GM13976 (cell line): Measurements from ENCODE around the gene FAM120A.

Source experiments
- DNase-seq: peaks from one replicate; pipeline ENCODE4 v3.0.0; 2012; ENCODE audit warnings: low spot score
- CTCF ChIP-seq: IDR thresholded peaks from 2 replicates; pipeline ENCODE4 v1.5.1; 2012; ENCODE audit warnings: borderline replicate concordance, mild to moderate bottlenecking; ENCODE audit not compliant: insufficient read depth; ENCODE audit errors: extremely low read depth, missing control alignments, control extremely low read depth
- in situ Hi-C: fragments of 300-500 bp; cut with MboI; formaldehyde crosslinking; loops from one replicate; pipeline ENCODE4 v1.12.0; 2022; ENCODE audit warnings: low sequenced_read_pairs, mixed read lengths, inconsistent platforms; ENCODE audit not compliant: unreplicated experiment

The FAM120A gene

GRCh38 chr9:93572636-93573515 is 121.4 kb downstream of the FAM120A start:
- in situ Hi-C loops, result loop anchor here (25.0 kb wide), 1 partner anchor 411 kb away; no protein-coding TSS in a partner anchor
- TF ChIP-seq CTCF, result no peak
- DNase-seq, result no peak

- in situ Hi-C loops, result loop anchor here (25.0 kb wide), 1 partner anchor 411 kb away; no protein-coding TSS in a partner anchor
- DNase-seq, result no peak
- no peak for TF ChIP-seq CTCF
These were observed 122.0 kb downstream of the FAM120A start for GRCh38 chr9:93573516-93573828.

GRCh38 chr9:93574091-93574899 is 122.8 kb downstream of the FAM120A start:
- no peak for DNase-seq
- in situ Hi-C loops, result loop anchor here (25.0 kb wide), 1 partner anchor 412 kb away; no protein-coding TSS in a partner anchor
- TF ChIP-seq CTCF, result no peak

- no peak for DNase-seq
- in situ Hi-C loops, result loop anchor here (25.0 kb wide), 1 partner anchor 413 kb away; no protein-coding TSS in a partner anchor
- no peak for TF ChIP-seq CTCF
These were observed 123.7 kb downstream of the FAM120A start for GRCh38 chr9:93574900-93575795.

- in situ Hi-C loops, result no loop called here
- no peak for TF ChIP-seq CTCF
- DNase-seq, result peak; percentile 76
These were observed 124.3 kb downstream of the FAM120A start for GRCh38 chr9:93575796-93576257.
